Neuronal stem cell (in vitro differentiated cells): ENCODE results near the gene RTN4.

Source experiments
- DNase-seq: peaks from one replicate; pipeline ENCODE4 v3.0.0-alpha.2; 2013; ENCODE audit warnings: low spot score
- H2AFZ ChIP-seq: one replicate; pipeline ENCODE4 v1.6.1; 2013; ENCODE audit warnings: mild to moderate bottlenecking, low read length, inconsistent platforms
- H2AK5ac ChIP-seq: 2 replicates; pipeline ENCODE4 v1.6.1; 2013; ENCODE audit warnings: low read depth, mild to moderate bottlenecking, inconsistent platforms, low read length, moderate library complexity, mixed read lengths
- H2BK120ac ChIP-seq: 2 replicates; pipeline ENCODE4 v1.6.1; 2013; ENCODE audit warnings: low read depth, mild to moderate bottlenecking, inconsistent platforms, low read length, moderate library complexity, mixed read lengths
- H2BK12ac ChIP-seq: one replicate; pipeline ENCODE4 v1.6.1; 2013; ENCODE audit warnings: low read length, inconsistent platforms
- H2BK15ac ChIP-seq: 2 replicates; pipeline ENCODE4 v1.6.1; 2013; ENCODE audit warnings: mild to moderate bottlenecking, low read length, inconsistent platforms, mixed read lengths
- H2BK5ac ChIP-seq: one replicate; pipeline ENCODE4 v1.6.1; 2013; ENCODE audit warnings: inconsistent platforms, mild to moderate bottlenecking, low read length, moderate library complexity
- H3K14ac ChIP-seq: one replicate; pipeline ENCODE4 v1.6.1; 2013; ENCODE audit warnings: low read length, inconsistent platforms
- H3K18ac ChIP-seq: 2 replicates; pipeline ENCODE4 v1.6.1; 2013; ENCODE audit warnings: low read length, inconsistent platforms
- H3K23ac ChIP-seq: 2 replicates; pipeline ENCODE4 v1.6.1; 2013; ENCODE audit warnings: low read depth, mild to moderate bottlenecking, mixed read lengths, low read length, inconsistent platforms; ENCODE audit not compliant: poor library complexity
- H3K27ac ChIP-seq: replicated peaks from 3 replicates; pipeline ENCODE4 v1.5.1; 2013; ENCODE audit warnings: low read length, inconsistent platforms
- H3K27me3 ChIP-seq, 3 experiments: 2 replicates each; pipeline ENCODE4 v1.6.1; 2013; ENCODE audit warnings: low read length in 3 of 3, mild to moderate bottlenecking in 2 of 3, inconsistent platforms in 1 of 3, low read depth in 1 of 3, mixed read lengths in 1 of 3, moderate library complexity in 1 of 3; ENCODE audit not compliant: control insufficient read depth in 3 of 3, insufficient read depth in 3 of 3
- H3K36me3 ChIP-seq, 2 donors: replicated peaks in 1 of 2; 2 replicates each; pipeline ENCODE4 v1.6.1; 2013; ENCODE audit warnings: low read length in 2 of 2; ENCODE audit not compliant: control insufficient read depth in 2 of 2, insufficient read depth in 2 of 2
- H3K4ac ChIP-seq: 2 replicates; pipeline ENCODE4 v1.6.1; 2013; ENCODE audit warnings: inconsistent platforms, mild to moderate bottlenecking, low read length, moderate library complexity
- H3K4me1 ChIP-seq, 2 donors: 1 replicate in 1 of 2; 2 replicates in 1 of 2; pipeline ENCODE4 v1.6.1; 2013; ENCODE audit warnings: low read length in 2 of 2, low read depth in 1 of 2; ENCODE audit not compliant: control insufficient read depth in 2 of 2, insufficient read depth in 1 of 2
- H3K4me2 ChIP-seq: one replicate; pipeline ENCODE4 v1.6.1; 2013; ENCODE audit warnings: mild to moderate bottlenecking, low read length, inconsistent platforms; ENCODE audit not compliant: insufficient read depth, poor library complexity, severe bottlenecking
- H3K4me3 ChIP-seq, 2 donors: 2 replicates each; pipeline ENCODE4 v1.5.1; 2013; ENCODE audit warnings: low read length in 2 of 2, mild to moderate bottlenecking in 2 of 2, inconsistent platforms in 1 of 2, moderate library complexity in 1 of 2
- H3K79me1 ChIP-seq: one replicate; pipeline ENCODE4 v1.6.1; 2013; ENCODE audit warnings: low read depth, mild to moderate bottlenecking, inconsistent platforms, low read length, moderate library complexity
- H3K9ac ChIP-seq: one replicate; pipeline ENCODE4 v1.6.1; 2013; ENCODE audit warnings: mild to moderate bottlenecking, low read depth, low read length, inconsistent platforms; ENCODE audit not compliant: poor library complexity
- H3K9me3 ChIP-seq, 2 donors: replicated peaks in 1 of 2; 2 replicates each; pipeline versions ENCODE3 to v1.6.1; 2013; ENCODE audit warnings: low read length in 2 of 2, mild to moderate bottlenecking in 2 of 2, inconsistent platforms in 1 of 2, low read depth in 1 of 2, mixed read lengths in 1 of 2, moderate library complexity in 1 of 2; ENCODE audit not compliant: control insufficient read depth in 2 of 2, insufficient read depth in 1 of 2
- H4K8ac ChIP-seq: one replicate; pipeline ENCODE4 v1.6.1; 2013; ENCODE audit warnings: low read depth, mild to moderate bottlenecking, inconsistent platforms, low read length, moderate library complexity
- H4K91ac ChIP-seq: one replicate; pipeline ENCODE4 v1.6.1; 2013; ENCODE audit warnings: low read length, low read depth, mild to moderate bottlenecking, inconsistent platforms; ENCODE audit not compliant: poor library complexity
- WGBS, 2 donors: extraction: QIAGEN DNeasy Blood & Tissue Kit; methylation state at CpG; one replicate each; pipeline ENCODE4 v1.1.7; 2013; ENCODE audit warnings: missing lambda C conversion rate in 2 of 2, mixed read lengths in 1 of 2; ENCODE audit not compliant: insufficient read length in 2 of 2, insufficient replicate concordance in 1 of 2; ENCODE audit errors: extremely low coverage in 2 of 2; 5-methylcytosine and 5-hydroxymethylcytosine counted together

RTN4 gene

GRCh38 chr2:54928719-54929118 is 121.5 kb downstream of the RTN4 start:
- Histone ChIP-seq H2AK5ac (no peak overlapping the region), H2BK15ac (no peak overlapping the region), H3K9me3 (peaks cover 2 to 4% of the 10 kb centered on the region in 2 donors), H4K8ac (no peak overlapping the region), H2BK12ac (no peak overlapping the region), H3K23ac (no peak overlapping the region), H3K18ac (no peak overlapping the region), H2BK5ac (no peak overlapping the region), H3K9ac (no peak overlapping the region), H3K4me3 (no peak overlapping the region), H3K4me2 (no peak overlapping the region), H3K79me1 (no peaks in the 10 kb centered on the region), H3K27me3 (peaks cover 0 to 6% (median 0%) of the 10 kb centered on the region in 3 experiments), H3K14ac (no peak overlapping the region), H3K36me3 (no peaks in the 10 kb centered on the region), H3K4me1 (no peaks in the 10 kb centered on the region), H3K27ac (no peak overlapping the region), H2AFZ (no peak overlapping the region), H4K91ac (no peak overlapping the region), H2BK120ac (no peak overlapping the region), H3K4ac (no peak overlapping the region)
- WGBS, 2 donors, result no CpG with 5 or more reads among the region's 4 CpGs
- no peak for DNase-seq

GRCh38 chr2:54927751-54928615 is 122.3 kb downstream of the RTN4 start:
- no peak overlapping the region for H2BK12ac ChIP-seq
- peaks cover 0 to 6% (median 0%) of the 10 kb centered on the region in 3 experiments for H3K27me3 ChIP-seq
- no peak overlapping the region for H2AK5ac ChIP-seq
- H3K23ac ChIP-seq, result no peak overlapping the region
- H3K18ac ChIP-seq, result no peak overlapping the region
- no peak for DNase-seq
- H3K9me3 ChIP-seq, result peaks cover 2 to 4% of the 10 kb centered on the region in 2 donors
- H3K27ac ChIP-seq, result no peak overlapping the region
- H2BK5ac ChIP-seq, result no peak overlapping the region
- H3K4me2 ChIP-seq, result no peak overlapping the region
- no CpG with 5 or more reads among the region's 16 CpGs for WGBS, 2 donors
- peak overlapping the region; percentile 15 for H3K14ac ChIP-seq
- no peak overlapping the region for H3K4me3 ChIP-seq
- no peak overlapping the region for H3K4ac ChIP-seq
- H2BK120ac ChIP-seq, result no peak overlapping the region
- peak overlapping the region; percentile 44 for H4K8ac ChIP-seq
- H3K79me1 ChIP-seq, result no peaks in the 10 kb centered on the region
- H3K36me3 ChIP-seq, result no peaks in the 10 kb centered on the region
- no peak overlapping the region for H2AFZ ChIP-seq
- H2BK15ac ChIP-seq, result no peak overlapping the region
- no peak overlapping the region for H4K91ac ChIP-seq
- H3K4me1 ChIP-seq, result no peaks in the 10 kb centered on the region
- no peak overlapping the region for H3K9ac ChIP-seq

GRCh38 chr2:54927085-54927750 is 123.0 kb downstream of the RTN4 start:
- no peak overlapping the region for H2BK120ac ChIP-seq
- no peak overlapping the region for H3K4me2 ChIP-seq
- WGBS, 2 donors, result no CpG with 5 or more reads among the region's 8 CpGs
- no peak for DNase-seq
- no peak overlapping the region for H3K14ac ChIP-seq
- H3K27ac ChIP-seq, result no peak overlapping the region
- no peak overlapping the region for H2BK5ac ChIP-seq
- no peak overlapping the region for H4K91ac ChIP-seq
- peaks cover 2 to 4% of the 10 kb centered on the region in 2 donors for H3K9me3 ChIP-seq
- no peak overlapping the region for H2AFZ ChIP-seq
- no peak overlapping the region for H3K9ac ChIP-seq
- H3K4ac ChIP-seq, result no peak overlapping the region
- H3K23ac ChIP-seq, result no peak overlapping the region
- no peaks in the 10 kb centered on the region for H3K79me1 ChIP-seq
- H3K27me3 ChIP-seq, result peaks cover 0 to 6% (median 0%) of the 10 kb centered on the region in 3 experiments
- H2AK5ac ChIP-seq, result no peak overlapping the region
- no peaks in the 10 kb centered on the region for H3K4me1 ChIP-seq
- H4K8ac ChIP-seq, result no peak overlapping the region
- no peaks in the 10 kb centered on the region for H3K36me3 ChIP-seq
- peak overlapping the region in 1 of 2 donors; percentile 28 for H3K4me3 ChIP-seq
- H2BK15ac ChIP-seq, result no peak overlapping the region
- H2BK12ac ChIP-seq, result no peak overlapping the region
- H3K18ac ChIP-seq, result no peak overlapping the region

GRCh38 chr2:54925022-54925421 is 125.2 kb downstream of the RTN4 start:
- Histone ChIP-seq H2BK5ac (no peak overlapping the region), H3K4me2 (no peak overlapping the region), H3K9me3 (peaks cover 2 to 11% of the 10 kb centered on the region in 2 donors), H2AFZ (no peak overlapping the region), H3K23ac (no peak overlapping the region), H3K4me1 (no peaks in the 10 kb centered on the region), H3K79me1 (no peaks in the 10 kb centered on the region), H3K4me3 (no peak overlapping the region), H2BK120ac (no peak overlapping the region), H2BK15ac (no peak overlapping the region), H3K27ac (no peak overlapping the region), H3K18ac (no peak overlapping the region), H3K14ac (no peak overlapping the region), H3K27me3 (peaks cover 0 to 5% (median 0%) of the 10 kb centered on the region in 3 experiments), H3K4ac (no peak overlapping the region), H3K9ac (no peak overlapping the region), H4K91ac (no peak overlapping the region), H3K36me3 (no peaks in the 10 kb centered on the region), H2AK5ac (no peak overlapping the region), H2BK12ac (no peak overlapping the region), H4K8ac (no peak overlapping the region)
- no CpG with 5 or more reads among the region's 4 CpGs for WGBS, 2 donors
- DNase-seq, result no peak
